Peyer's patch (tissue), 4 donors: ENCODE measurements around the gene PTPRS. TPM values are rescaled to one million over a fixed set of nuclear protein-coding genes. Genes with fewer than 3 reads are reported as not detected.

Source experiments
- DNase-seq, 3 donors: peaks; one replicate each; pipeline ENCODE4 v3.0.0-alpha.2; 2017 to 2019
- H3K27ac ChIP-seq, 4 donors: fragments of 200-600 bp; sonication (generic); one replicate each; pipeline ENCODE4 v1.5.1; 2016 to 2019
- H3K27me3 ChIP-seq, 2 donors: fragments of 200-600 bp; sonication (generic); one replicate each; pipeline ENCODE4 v1.5.1; 2019
- H3K36me3 ChIP-seq, 3 donors: fragments of 200-600 bp; sonication (generic); one replicate each; pipeline ENCODE4 v1.5.1; 2016 to 2019
- H3K4me1 ChIP-seq, 4 donors: fragments of 200-600 bp; sonication (generic); one replicate each; pipeline ENCODE4 v1.5.1; 2016 to 2019
- H3K4me3 ChIP-seq, 4 donors: fragments of 200-600 bp; sonication (generic); 1 replicate in 3 of 4; 2 replicates in 1 of 4; pipeline ENCODE4 v1.5.1; 2016 to 2019; ENCODE audit warnings: mild to moderate bottlenecking in 1 of 4
- H3K9me3 ChIP-seq, 4 donors: fragments of 200-600 bp; sonication (generic); one replicate each; pipeline ENCODE4 v1.5.1; 2016 to 2019; ENCODE audit warnings: mild to moderate bottlenecking in 1 of 4
- CTCF ChIP-seq, 6 experiments: fragments of 450-650 bp in 4 of 6; fragments of 200-600 bp in 2 of 6; sonication (generic) in 1 of 6; IDR thresholded peaks; one replicate each; pipeline ENCODE4 v1.5.1; 2017 to 2019; ENCODE audit warnings: antibody characterized with exemption in 6 of 6, mild to moderate bottlenecking in 3 of 6, moderate library complexity in 1 of 6
- POLR2A ChIP-seq, 2 donors: fragments of 450-650 bp; IDR thresholded peaks; one replicate each; pipeline ENCODE4 v1.5.1; 2017; ENCODE audit warnings: antibody characterized with exemption in 2 of 2, mild to moderate bottlenecking in 2 of 2, moderate library complexity in 2 of 2
- total RNA-seq, 4 donors: library from RNA; depleted of rRNA; stranded (reverse); fragments of >200 nt; gene quantifications; one replicate each; pipeline ENCODE4 v1.1.0, GENCODE V29; 2016

The PTPRS gene
- total RNA-seq, 4 donors from 2014 or later = 14.2 to 85.8 (median 24.7) TPM

GRCh38 chr19:5354403-5354802 is 13.8 kb upstream of the PTPRS start:
- H3K4me1 ChIP-seq = no peaks in the 10 kb centered on the region
- no peak for DNase-seq
- H3K9me3 ChIP-seq = no peaks in the 10 kb centered on the region
- TF ChIP-seq CTCF (IDR thresholded peaks at IDR 0.05) (no peak), POLR2A (IDR thresholded peaks at IDR 0.05) (no peak)
- no peaks in the 10 kb centered on the region for H3K36me3 ChIP-seq
- H3K27ac ChIP-seq = no peak overlapping the region
- no peak overlapping the region for H3K4me3 ChIP-seq
- H3K27me3 ChIP-seq = no peaks in the 10 kb centered on the region

- no peak overlapping the region for H3K4me3 ChIP-seq
- H3K36me3 ChIP-seq = no peaks in the 10 kb centered on the region
- no peak for TF ChIP-seq POLR2A (IDR thresholded peaks at IDR 0.05)
- no peak for TF ChIP-seq CTCF (IDR thresholded peaks at IDR 0.05)
- H3K27ac ChIP-seq = no peak overlapping the region
- DNase-seq = no peak
- H3K4me1 ChIP-seq = no peaks in the 10 kb centered on the region
- no peaks in the 10 kb centered on the region for H3K27me3 ChIP-seq
- no peaks in the 10 kb centered on the region for H3K9me3 ChIP-seq
These were observed 11.7 kb upstream of the PTPRS start for GRCh38 chr19:5352229-5352763.

GRCh38 chr19:5351731-5352228 is 11.2 kb upstream of the PTPRS start:
- no peaks in the 10 kb centered on the region for H3K4me1 ChIP-seq
- H3K9me3 ChIP-seq = no peaks in the 10 kb centered on the region
- H3K27me3 ChIP-seq = no peaks in the 10 kb centered on the region
- no peak for DNase-seq
- no peak overlapping the region for H3K4me3 ChIP-seq
- H3K27ac ChIP-seq = no peak overlapping the region
- TF ChIP-seq POLR2A (IDR thresholded peaks at IDR 0.05) = no peak
- TF ChIP-seq CTCF (IDR thresholded peaks at IDR 0.05) = no peak
- H3K36me3 ChIP-seq = no peaks in the 10 kb centered on the region

GRCh38 chr19:5349041-5349440 is 8.4 kb upstream of the PTPRS start:
- H3K27ac ChIP-seq = no peak overlapping the region
- H3K36me3 ChIP-seq = no peaks in the 10 kb centered on the region
- no peaks in the 10 kb centered on the region for H3K4me1 ChIP-seq
- H3K27me3 ChIP-seq = no peaks in the 10 kb centered on the region
- H3K4me3 ChIP-seq = no peak overlapping the region
- H3K9me3 ChIP-seq = no peaks in the 10 kb centered on the region
- DNase-seq = no peak
- TF ChIP-seq CTCF (IDR thresholded peaks at IDR 0.05) (no peak), POLR2A (IDR thresholded peaks at IDR 0.05) (no peak)

GRCh38 chr19:5345895-5346386 is 5.3 kb upstream of the PTPRS start:
- H3K27me3 ChIP-seq = no peaks in the 10 kb centered on the region
- TF ChIP-seq CTCF (IDR thresholded peaks at IDR 0.05) = no peak
- TF ChIP-seq POLR2A (IDR thresholded peaks at IDR 0.05) = no peak
- H3K9me3 ChIP-seq = peaks cover 0 to 4% (median 0%) of the 10 kb centered on the region in 4 donors
- no peak overlapping the region for H3K27ac ChIP-seq
- no peak overlapping the region for H3K4me3 ChIP-seq
- no peak for DNase-seq
- no peaks in the 10 kb centered on the region for H3K4me1 ChIP-seq
- no peaks in the 10 kb centered on the region for H3K36me3 ChIP-seq
